PC-9 (cell line): ENCODE measurements around the gene SLC1A2.

Source experiments
- EZH2 ChIP-seq: fragments of 200-600 bp; sonication (generic); IDR thresholded peaks from 2 replicates; pipeline ENCODE4 v1.8.0; 2017; ENCODE audit warnings: antibody characterized with exemption, low read depth
- TF ChIP-seq, protein P1 (sequence below): fragments of 200-600 bp; sonication (generic); conservative IDR thresholded peaks from 2 replicates; pipeline ENCODE4 v1.6.1; 2017; ENCODE audit warnings: mixed run types, antibody characterized with exemption, mild to moderate bottlenecking, moderate library complexity

- TF ChIP-seq, protein P1, sequence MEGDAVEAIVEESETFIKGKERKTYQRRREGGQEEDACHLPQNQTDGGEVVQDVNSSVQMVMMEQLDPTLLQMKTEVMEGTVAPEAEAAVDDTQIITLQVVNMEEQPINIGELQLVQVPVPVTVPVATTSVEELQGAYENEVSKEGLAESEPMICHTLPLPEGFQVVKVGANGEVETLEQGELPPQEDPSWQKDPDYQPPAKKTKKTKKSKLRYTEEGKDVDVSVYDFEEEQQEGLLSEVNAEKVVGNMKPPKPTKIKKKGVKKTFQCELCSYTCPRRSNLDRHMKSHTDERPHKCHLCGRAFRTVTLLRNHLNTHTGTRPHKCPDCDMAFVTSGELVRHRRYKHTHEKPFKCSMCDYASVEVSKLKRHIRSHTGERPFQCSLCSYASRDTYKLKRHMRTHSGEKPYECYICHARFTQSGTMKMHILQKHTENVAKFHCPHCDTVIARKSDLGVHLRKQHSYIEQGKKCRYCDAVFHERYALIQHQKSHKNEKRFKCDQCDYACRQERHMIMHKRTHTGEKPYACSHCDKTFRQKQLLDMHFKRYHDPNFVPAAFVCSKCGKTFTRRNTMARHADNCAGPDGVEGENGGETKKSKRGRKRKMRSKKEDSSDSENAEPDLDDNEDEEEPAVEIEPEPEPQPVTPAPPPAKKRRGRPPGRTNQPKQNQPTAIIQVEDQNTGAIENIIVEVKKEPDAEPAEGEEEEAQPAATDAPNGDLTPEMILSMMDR, result no peak
- no peak for TF ChIP-seq EZH2
Measured at GRCh38 chr11:35372565-35373283, 46.6 kb downstream of the SLC1A2 start.
